Measurements from ENCODE around the gene SMAP2. TPM values are rescaled to one million over a fixed set of nuclear protein-coding genes. Genes with fewer than 3 reads are reported as not detected.
A peak's percentile ranks its signal among the peaks of the same experiment; 100 is the strongest.

Gene SMAP2
- polyA plus RNA-seq, 3 donors = 302 to 382 (median 359) TPM

- H3K27me3 ChIP-seq (ENCODE audit: control insufficient read depth in 2 of 2, insufficient read depth in 2 of 2, low read length in 2 of 2) = no peaks in the 10 kb centered on the region
- intact Hi-C loops (cut with micrococcal nuclease) = no loop called here
- no peak for DNase-seq
- peaks cover 80 to 93% of the 10 kb centered on the region in 2 donors for H3K36me3 ChIP-seq (replicated peaks in 1 of 2; ENCODE audit: control insufficient read depth in 1 of 2, insufficient read depth in 2 of 2, low read length in 2 of 2)
- no peak overlapping the region for H3K4me2 ChIP-seq (replicated peaks; ENCODE audit: extremely low read depth, low read length, poor library complexity, severe bottlenecking)
- Mint-ChIP-seq H3K9me3 (no peaks in the 10 kb centered on the region), H3K4me3 (no peak overlapping the region), H3K27ac (no peak overlapping the region), H3K27me3 (ENCODE audit: low read depth in 3 of 3) (peaks cover 0 to 1% (median 0%) of the 10 kb centered on the region in 3 donors), H3K4me1 (peaks cover 16% of the 10 kb centered on the region), H3K36me3 (peaks cover 86 to 94% of the 10 kb centered on the region in 2 donors)
- H3K79me2 ChIP-seq (ENCODE audit: insufficient read depth, low read length) = peaks cover 4% of the 10 kb centered on the region
- TF ChIP-seq CTCF (IDR thresholded peaks at IDR 0.05) = no peak
- no peak overlapping the region for H3K9ac ChIP-seq (ENCODE audit: insufficient read depth, low read length, poor library complexity, severe bottlenecking)
- no peak overlapping the region for H3K4me3 ChIP-seq (replicated peaks in 1 of 3; ENCODE audit: low read depth in 2 of 3, low read length in 3 of 3)
- WGBS (ENCODE audit: insufficient coverage) = 100% methylated on average over 1 of the region's 4 CpGs
- H2AFZ ChIP-seq (ENCODE audit: insufficient read depth, low read depth, low read length, poor library complexity, severe bottlenecking) = no peak overlapping the region
- H4K20me1 ChIP-seq (ENCODE audit: insufficient read depth, low read length) = peaks cover 97% of the 10 kb centered on the region
- H3K4me1 ChIP-seq (ENCODE audit: control insufficient read depth in 1 of 2, insufficient read depth in 2 of 2, low read length in 2 of 2) = peaks cover 10 to 21% of the 10 kb centered on the region in 2 donors
- H3K27ac ChIP-seq (ENCODE audit: low read depth in 1 of 2, low read length in 2 of 2) = peak overlapping the region in 1 of 2 donors; percentile 9
- H3K9me3 ChIP-seq (replicated peaks in 1 of 2; ENCODE audit: control insufficient read depth in 1 of 2, insufficient read depth in 1 of 2, low read length in 2 of 2) = no peaks in the 10 kb centered on the region
Measured at GRCh38 chr1:40416709-40417108, 43.2 kb downstream of the SMAP2 start.

- DNase-seq = peak; percentile 35 to 63 (median 59)
- peak overlapping the region; percentile 19 to 71 for H3K27ac ChIP-seq (ENCODE audit: low read depth in 1 of 2, low read length in 2 of 2)
Measured at GRCh38 chr1:40421431-40422384, 48.2 kb downstream of the SMAP2 start.

More at GRCh38 chr1:40421431-40422384, 48.2 kb downstream of the SMAP2 start:
- intact Hi-C loops (cut with micrococcal nuclease) = no loop called here
- H3K79me2 ChIP-seq (ENCODE audit: insufficient read depth, low read length) = peaks cover 17% of the 10 kb centered on the region
- no peak overlapping the region for H3K9ac ChIP-seq (ENCODE audit: insufficient read depth, low read length, poor library complexity, severe bottlenecking)
- peaks cover 41 to 68% of the 10 kb centered on the region in 2 donors for H3K36me3 ChIP-seq (replicated peaks in 1 of 2; ENCODE audit: control insufficient read depth in 1 of 2, insufficient read depth in 2 of 2, low read length in 2 of 2)
- peak overlapping the region in 1 of 3 experiments; percentile 61 for H3K4me3 ChIP-seq (replicated peaks in 1 of 3; ENCODE audit: low read depth in 2 of 3, low read length in 3 of 3)
- H3K27me3 Mint-ChIP-seq (ENCODE audit: low read depth in 3 of 3) = peaks cover 0 to 4% (median 0%) of the 10 kb centered on the region in 3 donors
- 29% methylated on average over 4 of the region's 15 CpGs for WGBS (ENCODE audit: insufficient coverage)
- peak overlapping the region; percentile 83 to 95 (median 89) for H3K27ac Mint-ChIP-seq
- no peak for TF ChIP-seq CTCF (IDR thresholded peaks at IDR 0.05)
- H3K4me1 Mint-ChIP-seq = peaks cover 53% of the 10 kb centered on the region
- peaks cover 63% of the 10 kb centered on the region for H4K20me1 ChIP-seq (ENCODE audit: insufficient read depth, low read length)
- H3K9me3 Mint-ChIP-seq = peaks cover 0 to 4% (median 0%) of the 10 kb centered on the region in 7 donors
- H3K27me3 ChIP-seq (ENCODE audit: control insufficient read depth in 2 of 2, insufficient read depth in 2 of 2, low read length in 2 of 2) = no peaks in the 10 kb centered on the region
- H3K36me3 Mint-ChIP-seq = peaks cover 77 to 92% of the 10 kb centered on the region in 2 donors
- no peak overlapping the region for H2AFZ ChIP-seq (ENCODE audit: insufficient read depth, low read depth, low read length, poor library complexity, severe bottlenecking)
- H3K4me3 Mint-ChIP-seq = peak overlapping the region; percentile 53 to 72
- H3K4me2 ChIP-seq (replicated peaks; ENCODE audit: extremely low read depth, low read length, poor library complexity, severe bottlenecking) = peak overlapping the region; percentile 58
- peaks cover 48 to 59% of the 10 kb centered on the region in 2 donors for H3K4me1 ChIP-seq (ENCODE audit: control insufficient read depth in 1 of 2, insufficient read depth in 2 of 2, low read length in 2 of 2)
- no peaks in the 10 kb centered on the region for H3K9me3 ChIP-seq (replicated peaks in 1 of 2; ENCODE audit: control insufficient read depth in 1 of 2, insufficient read depth in 1 of 2, low read length in 2 of 2)

Data from CD14-positive monocyte (primary cell).